OCI-LY7 (cell line): ENCODE measurements around the gene ANK3. TPM values are rescaled to one million over a fixed set of nuclear protein-coding genes. Genes with fewer than 3 reads are reported as not detected.

Experiments used
- BruUV-seq: library from RNA; stranded (reverse); fragments of 400-500 nt; replicated peaks from 2 replicates; lab custom pipeline; 2021; lab: Mats Ljungman, UMichigan
- CTCF ChIA-PET: fragments of 300-600 bp; sonication (Branson Sonifier 250); formaldehyde crosslinking; loops from one replicate; lab custom pipeline; 2022; ENCODE audit warnings: antibody characterized with exemption; ENCODE audit not compliant: unreplicated experiment; lab: Charles Lee
- POLR2A ChIA-PET: fragments of 300-600 bp; sonication (Branson Sonifier 250); formaldehyde crosslinking; loops from one replicate; lab custom pipeline; 2022; ENCODE audit warnings: antibody characterized with exemption; lab: Charles Lee
- DNase-seq: peaks from one replicate; pipeline ENCODE4 v3.0.0-alpha.2; 2015; ENCODE audit warnings: low spot score
- H2AFZ ChIP-seq: fragments of 200-600 bp; sonication (generic), shearing (Covaris generic); 2 replicates; pipeline ENCODE4 v1.6.1; 2014; ENCODE audit warnings: mild to moderate bottlenecking, antibody characterized with exemption, low read length, moderate library complexity
- H3K27ac ChIP-seq: fragments of 200-600 bp; sonication (generic); 2 replicates; pipeline ENCODE4 v1.5.1; 2014; ENCODE audit warnings: mixed run types, low read depth, mild to moderate bottlenecking, moderate library complexity, low read length, inconsistent platforms; ENCODE audit not compliant: poor library complexity, severe bottlenecking
- H3K36me3 ChIP-seq: fragments of 200-600 bp; sonication (generic); 2 replicates; pipeline ENCODE4 v1.6.1; 2014; ENCODE audit warnings: mild to moderate bottlenecking, antibody characterized with exemption, low read length, moderate library complexity, mixed read lengths; ENCODE audit not compliant: insufficient read depth
- H3K4me1 ChIP-seq: fragments of 200-600 bp; sonication (generic); 2 replicates; pipeline ENCODE4 v1.5.1; 2014; ENCODE audit warnings: mild to moderate bottlenecking, low read length; ENCODE audit not compliant: insufficient read depth, poor library complexity, severe bottlenecking
- H3K4me2 ChIP-seq: fragments of 200-600 bp; sonication (generic); 2 replicates; pipeline ENCODE4 v1.6.1; 2014; ENCODE audit warnings: mild to moderate bottlenecking, low read length
- H3K4me3 ChIP-seq: fragments of 200-600 bp; sonication (generic); 2 replicates; pipeline ENCODE4 v1.5.1; 2014; ENCODE audit warnings: mild to moderate bottlenecking, low read depth, low read length; ENCODE audit not compliant: poor library complexity, severe bottlenecking
- H3K79me2 ChIP-seq: fragments of 200-600 bp; sonication (generic); 2 replicates; pipeline ENCODE4 v1.6.1; 2016; ENCODE audit warnings: low read depth, mild to moderate bottlenecking, low read length, moderate library complexity, mixed read lengths; ENCODE audit not compliant: insufficient read depth
- H3K9me2 ChIP-seq: fragments of 200-600 bp; sonication (generic); 2 replicates; pipeline ENCODE4 v1.6.1; 2016; ENCODE audit warnings: mild to moderate bottlenecking, low read length, mixed read lengths; ENCODE audit not compliant: insufficient read depth
- H3K9me3 ChIP-seq: fragments of 200-600 bp; sonication (generic); 2 replicates; pipeline ENCODE4 v1.6.1; 2014; ENCODE audit warnings: mild to moderate bottlenecking, mixed run types, low read length, mixed read lengths
- H4K20me1 ChIP-seq: fragments of 200-600 bp; sonication (generic); 2 replicates; pipeline ENCODE4 v1.6.1; 2014; ENCODE audit warnings: mild to moderate bottlenecking, antibody characterized with exemption, low read length, moderate library complexity, mixed read lengths; ENCODE audit not compliant: insufficient read depth
- CTCF ChIP-seq: fragments of 200-600 bp; sonication (generic); conservative IDR thresholded peaks from 2 replicates; pipeline ENCODE4 v1.5.1; 2014; ENCODE audit warnings: mild to moderate bottlenecking, antibody characterized with exemption, low read length, moderate library complexity, mixed read lengths
- EZH2phosphoT487 ChIP-seq: fragments of 200-600 bp; sonication (generic); IDR thresholded peaks from 2 replicates; pipeline ENCODE4 v1.6.1; 2018; ENCODE audit warnings: low read depth, borderline replicate concordance, mild to moderate bottlenecking, mixed run types, antibody characterized with exemption, low read length, moderate library complexity, mixed read lengths
- intact Hi-C: fragments of 100-400 bp; cut with micrococcal nuclease; formaldehyde crosslinking; loops from one replicate; pipeline ENCODE4 v1.10.0; 2022; ENCODE audit not compliant: unreplicated experiment
- total RNA-seq, 2 experiments: library from RNA; depleted of rRNA in 1 of 2; stranded (reverse); fragments of >200 nt in 1 of 2; shearing (Covaris generic) in 1 of 2; gene quantifications; 2 replicates each; pipeline ENCODE4 v1.2.3, GENCODE V29; 2014 to 2022

ANK3 gene
- total RNA-seq, 2 experiments from 2014 or later = 0.13 to 0.49 TPM

DNA sequence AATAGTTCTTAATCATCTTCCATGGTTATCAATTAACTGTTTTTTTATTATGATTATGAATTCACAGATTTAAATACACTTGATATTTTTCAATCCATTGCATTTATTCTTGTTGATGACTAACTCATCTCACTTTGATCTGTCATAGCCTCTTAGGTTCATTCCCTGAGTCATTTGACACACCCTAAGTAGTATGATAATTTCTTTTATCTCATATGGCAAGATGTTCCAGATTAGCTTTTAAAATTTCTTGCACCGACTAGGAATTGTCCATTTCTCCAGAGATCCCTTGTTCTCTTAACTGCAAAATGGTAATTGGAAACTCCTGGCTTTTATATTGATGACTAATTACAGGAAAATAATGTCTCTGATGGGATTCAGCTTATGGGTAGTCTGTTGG is 395.7 kb downstream of the ANK3 start:
- POLR2A ChIA-PET = interaction anchor here (0.5 to 0.7 kb wide), 2 partner anchors 298 to 446 kb away, joined by 3 to 4 read pairs; no protein-coding TSS in a partner anchor
- TF ChIP-seq CTCF (no peak), EZH2phosphoT487 (no peak)
- Histone ChIP-seq H4K20me1 (no peaks in the 10 kb centered on the region), H3K9me2 (no peaks in the 10 kb centered on the region), H2AFZ (no peak overlapping the region), H3K79me2 (no peaks in the 10 kb centered on the region), H3K27ac (no peak overlapping the region), H3K4me2 (no peak overlapping the region), H3K9me3 (no peaks in the 10 kb centered on the region), H3K36me3 (no peaks in the 10 kb centered on the region), H3K4me1 (no peaks in the 10 kb centered on the region), H3K4me3 (no peak overlapping the region)
- no TSS peak for BruUV-seq
- DNase-seq = no peak
- CTCF ChIA-PET = no interaction called here
- intact Hi-C loops = no loop called here

GRCh38 chr10:59991661-59992060 is 398.0 kb downstream of the ANK3 start:
- H2AFZ ChIP-seq = no peak overlapping the region
- no peaks in the 10 kb centered on the region for H3K4me1 ChIP-seq
- H4K20me1 ChIP-seq = no peaks in the 10 kb centered on the region
- H3K27ac ChIP-seq = no peak overlapping the region
- H3K79me2 ChIP-seq = no peaks in the 10 kb centered on the region
- ChIA-PET CTCF (no interaction called here), POLR2A (interaction anchor here (0.7 kb wide), 2 partner anchors 12 to 1587 kb away, joined by 4 read pairs; no protein-coding TSS in a partner anchor)
- DNase-seq = no peak
- no peaks in the 10 kb centered on the region for H3K36me3 ChIP-seq
- H3K9me2 ChIP-seq = no peaks in the 10 kb centered on the region
- BruUV-seq = no TSS peak
- TF ChIP-seq EZH2phosphoT487 (no peak), CTCF (no peak)
- no peaks in the 10 kb centered on the region for H3K9me3 ChIP-seq
- H3K4me2 ChIP-seq = no peak overlapping the region
- no peak overlapping the region for H3K4me3 ChIP-seq
- intact Hi-C loops = no loop called here

DNA sequence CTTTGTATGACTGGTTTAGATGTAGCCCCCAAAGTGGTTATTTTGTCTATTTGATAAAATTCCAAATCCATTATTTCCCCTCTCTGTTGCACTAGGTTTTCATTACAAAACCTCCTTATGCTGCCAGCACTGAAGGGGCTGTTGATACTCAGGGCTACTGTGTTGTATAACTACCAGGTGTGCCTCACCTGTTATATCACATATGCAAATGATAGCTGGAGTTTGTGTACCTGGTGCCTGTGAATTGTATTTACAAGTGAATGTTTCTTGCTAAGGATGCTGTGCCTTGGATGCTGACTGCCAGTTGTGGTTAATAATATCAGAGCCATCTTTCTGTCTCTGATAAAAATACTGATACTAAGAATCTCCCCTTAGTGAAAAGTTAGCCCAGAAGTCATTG is 398.6 kb downstream of the ANK3 start:
- no TSS peak for BruUV-seq
- intact Hi-C loops = no loop called here
- CTCF ChIA-PET = no interaction called here

More for the DNA sequence above, 398.6 kb downstream of the ANK3 start:
- Histone ChIP-seq H3K9me3 (no peaks in the 10 kb centered on the region), H3K36me3 (no peaks in the 10 kb centered on the region), H3K4me2 (no peak overlapping the region), H3K4me1 (no peaks in the 10 kb centered on the region), H3K4me3 (no peak overlapping the region), H3K79me2 (no peaks in the 10 kb centered on the region), H4K20me1 (no peaks in the 10 kb centered on the region), H3K27ac (no peak overlapping the region), H3K9me2 (no peaks in the 10 kb centered on the region), H2AFZ (no peak overlapping the region)
- POLR2A ChIA-PET = interaction anchor here (0.6 to 0.7 kb wide), 4 partner anchors 12 to 1587 kb away, joined by 3 to 6 read pairs (median 4); no protein-coding TSS in a partner anchor
- DNase-seq = no peak
- TF ChIP-seq EZH2phosphoT487 (no peak), CTCF (no peak)
